Duodenal mucosa (tissue), 2 donors: ENCODE data around the gene PDE4B.
"Not testable (repeated sequence)": the region's sequence is repeated elsewhere in the genome, so short reads cannot be mapped to it uniquely, and the experiment has no call there.

Experiments
- H3K27ac ChIP-seq: one replicate; pipeline ENCODE4 v1.7.0; 2013; ENCODE audit warnings: low read depth, low read length
- H3K27me3 ChIP-seq, 2 donors: one replicate each; pipeline ENCODE4 v1.7.0; 2013; ENCODE audit warnings: low read length in 2 of 2, control low read depth in 1 of 2; ENCODE audit not compliant: insufficient read depth in 2 of 2, control insufficient read depth in 1 of 2
- H3K36me3 ChIP-seq, 2 donors: one replicate each; pipeline ENCODE4 v1.7.0; 2013; ENCODE audit warnings: low read length in 2 of 2, control low read depth in 1 of 2; ENCODE audit not compliant: insufficient read depth in 2 of 2, control insufficient read depth in 1 of 2
- H3K4me1 ChIP-seq, 2 donors: one replicate each; pipeline ENCODE4 v1.7.0; 2013; ENCODE audit warnings: low read length in 2 of 2, control low read depth in 1 of 2; ENCODE audit not compliant: insufficient read depth in 2 of 2, control insufficient read depth in 1 of 2
- H3K4me3 ChIP-seq, 2 donors: one replicate each; pipeline ENCODE4 v1.7.0; 2013; ENCODE audit warnings: low read length in 2 of 2, low read depth in 1 of 2
- H3K9ac ChIP-seq, 2 donors: one replicate each; pipeline ENCODE4 v1.7.0; 2013; ENCODE audit warnings: low read length in 2 of 2, low read depth in 1 of 2
- H3K9me3 ChIP-seq, 2 donors: one replicate each; pipeline ENCODE4 v1.7.0; 2013; ENCODE audit warnings: low read length in 2 of 2, control low read depth in 1 of 2; ENCODE audit not compliant: control insufficient read depth in 1 of 2

The PDE4B gene

GRCh38 chr1:65995928-65996327, 203.2 kb downstream of the PDE4B start:
- H3K9me3 ChIP-seq: no peaks in the 10 kb centered on the region
- H3K36me3 ChIP-seq: no peaks in the 10 kb centered on the region
- no peaks in the 10 kb centered on the region for H3K4me1 ChIP-seq
- no peaks in the 10 kb centered on the region for H3K27me3 ChIP-seq
- no peak overlapping the region for H3K27ac ChIP-seq
- no peak overlapping the region for H3K4me3 ChIP-seq
- no peak overlapping the region for H3K9ac ChIP-seq

- no peaks in the 10 kb centered on the region for H3K4me1 ChIP-seq
- no peak overlapping the region for H3K9ac ChIP-seq
- H3K27me3 ChIP-seq: no peaks in the 10 kb centered on the region
- no peaks in the 10 kb centered on the region for H3K36me3 ChIP-seq
- H3K9me3 ChIP-seq: no peaks in the 10 kb centered on the region
- no peak overlapping the region for H3K4me3 ChIP-seq
- H3K27ac ChIP-seq: no peak overlapping the region
These were observed 205.0 kb downstream of the PDE4B start for GRCh38 chr1:65997693-65998092.

DNA sequence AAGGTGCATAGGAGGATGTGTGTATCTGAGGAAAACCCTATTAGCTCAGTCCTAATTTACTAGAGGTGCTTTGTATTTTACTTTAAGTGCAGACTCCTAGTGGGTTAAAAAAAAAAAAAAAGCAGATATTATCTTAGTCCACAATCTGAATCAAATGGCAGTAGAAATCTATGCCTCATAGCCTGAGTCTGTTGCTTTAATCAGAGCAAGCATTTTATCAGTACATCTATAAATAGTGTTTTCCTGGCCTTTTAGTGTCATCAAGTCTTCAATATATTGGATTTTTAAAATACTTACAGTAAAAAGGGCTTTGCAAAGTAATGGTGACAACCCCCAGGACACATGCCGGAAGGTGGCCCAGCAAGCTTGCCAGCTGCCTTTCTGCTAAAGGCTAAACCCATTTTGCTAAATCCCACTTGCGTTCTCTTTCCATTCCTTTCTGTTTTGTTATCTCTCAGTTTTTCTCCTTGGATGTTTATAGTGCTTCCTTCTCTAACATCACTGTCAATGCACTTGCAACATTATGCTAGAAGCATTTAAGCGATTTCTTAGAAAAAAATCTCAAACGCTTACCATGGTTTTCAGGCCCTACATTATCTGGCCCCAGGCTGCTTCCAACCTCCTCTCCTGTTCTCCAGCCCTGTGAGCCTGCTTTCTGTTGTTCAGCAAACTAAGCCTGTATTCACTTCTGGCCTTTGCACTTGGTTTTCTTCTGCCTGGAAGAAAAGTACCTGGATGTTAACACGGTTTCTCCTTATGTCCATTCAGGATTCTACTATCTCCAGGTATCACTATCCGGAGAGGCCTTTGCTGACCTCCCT, 206.3 kb downstream of the PDE4B start:
- Histone ChIP-seq H3K27me3 (no peaks in the 10 kb centered on the region), H3K9me3 (no peaks in the 10 kb centered on the region), H3K4me3 (no peak overlapping the region), H3K4me1 (no peaks in the 10 kb centered on the region), H3K36me3 (no peaks in the 10 kb centered on the region), H3K27ac (no peak overlapping the region), H3K9ac (no peak overlapping the region)

DNA sequence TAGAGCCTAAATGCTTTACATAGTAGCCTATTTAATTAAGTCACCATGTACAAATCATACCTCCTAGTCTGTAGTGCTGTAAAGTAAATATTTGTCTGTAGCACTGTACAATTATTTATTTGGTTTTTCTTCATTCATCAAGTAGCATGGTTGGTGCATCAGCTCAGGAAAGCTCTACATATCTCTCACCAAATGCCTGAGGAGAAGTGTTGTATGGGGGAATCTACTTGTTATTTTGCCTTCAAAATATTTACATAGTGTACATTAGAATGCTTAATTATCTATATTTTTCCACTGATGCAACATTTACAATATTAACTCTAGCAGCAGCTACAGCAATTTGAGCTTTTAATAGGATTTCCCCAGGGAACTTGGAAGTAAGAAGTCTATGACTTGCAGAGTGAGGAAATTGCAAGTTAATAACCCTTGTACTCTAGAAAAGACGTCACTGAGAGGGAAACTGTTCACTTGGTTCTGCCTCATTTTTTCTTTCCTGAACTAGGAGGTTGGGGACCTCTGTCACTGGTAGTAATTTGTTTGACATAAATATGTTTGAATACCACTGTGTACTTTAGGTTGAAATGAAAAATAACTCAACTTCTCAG, 207.4 kb downstream of the PDE4B start:
- no peak overlapping the region for H3K27ac ChIP-seq
- H3K27me3 ChIP-seq: no peaks in the 10 kb centered on the region
- H3K4me3 ChIP-seq: no peak overlapping the region
- H3K9me3 ChIP-seq: no peaks in the 10 kb centered on the region
- H3K4me1 ChIP-seq: no peaks in the 10 kb centered on the region
- no peak overlapping the region for H3K9ac ChIP-seq
- no peaks in the 10 kb centered on the region for H3K36me3 ChIP-seq

DNA sequence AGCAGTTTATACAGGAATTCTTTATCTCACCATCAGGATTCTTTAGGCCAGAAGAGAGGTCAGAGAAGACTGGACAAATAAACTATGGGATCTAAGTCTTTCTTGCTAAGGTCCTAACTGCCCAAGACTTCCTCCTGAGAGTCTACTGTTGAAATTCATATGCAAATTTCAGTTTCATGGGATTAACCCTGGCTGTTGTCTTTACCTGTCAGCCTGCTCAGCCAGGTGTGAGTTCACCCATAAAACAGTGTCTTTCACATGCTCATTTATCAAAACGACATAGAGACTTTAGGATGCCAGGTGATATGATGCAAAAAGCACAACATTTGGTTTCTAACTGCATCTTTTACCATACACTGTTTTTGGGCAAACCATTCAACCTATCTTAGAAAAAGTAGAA, 211.0 kb downstream of the PDE4B start:
- Histone ChIP-seq H3K27ac (no peak overlapping the region), H3K9ac (no peak overlapping the region), H3K27me3 (no peaks in the 10 kb centered on the region), H3K36me3 (no peaks in the 10 kb centered on the region), H3K4me1 (no peaks in the 10 kb centered on the region), H3K9me3 (no peaks in the 10 kb centered on the region), H3K4me3 (no peak overlapping the region)

GRCh38 chr1:66006534-66006933, 213.8 kb downstream of the PDE4B start:
- not testable (repeated sequence) for H3K36me3 ChIP-seq, H3K9ac ChIP-seq, H3K27ac ChIP-seq, H3K4me3 ChIP-seq, H3K4me1 ChIP-seq, H3K27me3 ChIP-seq, H3K9me3 ChIP-seq

- Histone ChIP-seq H3K36me3 (no peaks in the 10 kb centered on the region), H3K4me3 (no peak overlapping the region), H3K4me1 (no peaks in the 10 kb centered on the region), H3K9me3 (no peaks in the 10 kb centered on the region), H3K27me3 (no peaks in the 10 kb centered on the region), H3K9ac (no peak overlapping the region), H3K27ac (no peak overlapping the region)
These were observed 219.6 kb downstream of the PDE4B start for GRCh38 chr1:66012106-66012784.

DNA sequence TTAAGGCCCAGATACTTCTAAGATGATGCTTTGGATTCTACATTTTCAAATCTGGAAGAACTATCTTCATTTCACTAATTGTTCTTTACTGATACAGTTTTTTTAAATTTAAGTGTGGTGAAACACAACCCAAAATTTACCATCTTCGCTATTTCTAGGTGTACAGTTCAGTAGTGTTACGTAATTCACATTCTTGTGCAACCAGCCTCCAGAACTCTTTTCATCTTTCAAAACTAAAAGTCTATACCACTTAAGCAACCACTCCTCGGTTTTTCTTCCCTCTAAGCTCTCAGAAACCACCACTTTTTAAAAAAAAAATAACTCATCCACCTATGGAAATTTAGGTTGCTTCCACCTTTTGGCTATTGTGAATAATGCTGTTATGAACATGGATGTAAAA, 220.7 kb downstream of the PDE4B start:
- Histone ChIP-seq H3K27me3 (no peaks in the 10 kb centered on the region), H3K27ac (no peak overlapping the region), H3K4me3 (no peak overlapping the region), H3K36me3 (no peaks in the 10 kb centered on the region), H3K9me3 (no peaks in the 10 kb centered on the region), H3K4me1 (no peaks in the 10 kb centered on the region), H3K9ac (no peak overlapping the region)

- no peak overlapping the region for H3K27ac ChIP-seq
- no peaks in the 10 kb centered on the region for H3K4me1 ChIP-seq
- H3K27me3 ChIP-seq: no peaks in the 10 kb centered on the region
- no peaks in the 10 kb centered on the region for H3K9me3 ChIP-seq
- no peak overlapping the region for H3K9ac ChIP-seq
- H3K36me3 ChIP-seq: no peaks in the 10 kb centered on the region
- H3K4me3 ChIP-seq: no peak overlapping the region
These were observed 230.4 kb downstream of the PDE4B start for GRCh38 chr1:66022904-66023620.

GRCh38 chr1:66025188-66025587, 232.5 kb downstream of the PDE4B start:
- Histone ChIP-seq H3K9me3 (peaks cover 0 to 4% of the 10 kb centered on the region in 2 donors), H3K9ac (no peak overlapping the region), H3K4me1 (no peaks in the 10 kb centered on the region), H3K27me3 (no peaks in the 10 kb centered on the region), H3K36me3 (no peaks in the 10 kb centered on the region), H3K27ac (no peak overlapping the region), H3K4me3 (no peak overlapping the region)
